GM21526 (cell line): ENCODE measurements around the gene RNF4.
"Not testable (repeated sequence)": the region's sequence is repeated elsewhere in the genome, so short reads cannot be mapped to it uniquely, and the experiment has no call there.

Source experiments
- ATAC-seq: cut with Tn5 transposase; IDR thresholded peaks from one replicate; pipeline ENCODE4 v1.9.1; 2021; ENCODE audit warnings: moderate library complexity; ENCODE audit not compliant: unreplicated experiment, low FRiP score

The RNF4 gene

GRCh38 chr4:2485956-2486355, 17.1 kb downstream of the RNF4 start:
- ATAC-seq, result no peak

- no peak for ATAC-seq
These were observed 18.1 kb downstream of the RNF4 start for GRCh38 chr4:2486981-2487380.

GRCh38 chr4:2487632-2488031, 18.7 kb downstream of the RNF4 start:
- no peak for ATAC-seq

GRCh38 chr4:2489081-2489805, 20.3 kb downstream of the RNF4 start:
- ATAC-seq, result no peak

GRCh38 chr4:2489841-2490552, 21.1 kb downstream of the RNF4 start:
- no peak for ATAC-seq

GRCh38 chr4:2492970-2493369, 24.1 kb downstream of the RNF4 start:
- no peak for ATAC-seq

- ATAC-seq, result no peak
These were observed 26.1 kb downstream of the RNF4 start for GRCh38 chr4:2494992-2495391.

GRCh38 chr4:2497324-2497723, 28.4 kb downstream of the RNF4 start:
- no peak for ATAC-seq

- ATAC-seq, result peak; percentile 92
These were observed 29.0 kb downstream of the RNF4 start for GRCh38 chr4:2497931-2498330.

- ATAC-seq, result no peak
These were observed 31.6 kb downstream of the RNF4 start for GRCh38 chr4:2500547-2500946.

- no peak for ATAC-seq
These were observed 32.2 kb downstream of the RNF4 start for GRCh38 chr4:2501034-2501594.

- ATAC-seq, result no peak
These were observed 34.9 kb downstream of the RNF4 start for GRCh38 chr4:2503809-2504208.

- ATAC-seq, result no peak
These were observed 38.4 kb downstream of the RNF4 start for GRCh38 chr4:2507259-2507658.

- no peak for ATAC-seq
These were observed 38.9 kb downstream of the RNF4 start for GRCh38 chr4:2507855-2508254.

- no peak for ATAC-seq
These were observed 41.7 kb downstream of the RNF4 start for GRCh38 chr4:2510351-2511259.

- ATAC-seq, result no peak
These were observed 42.8 kb downstream of the RNF4 start for GRCh38 chr4:2511645-2512131.

- ATAC-seq, result no peak
These were observed 43.7 kb downstream of the RNF4 start for GRCh38 chr4:2512396-2513135.

- ATAC-seq, result not testable (repeated sequence)
These were observed 45.3 kb downstream of the RNF4 start for GRCh38 chr4:2514193-2514592.

- not testable (repeated sequence) for ATAC-seq
These were observed 46.0 kb downstream of the RNF4 start for GRCh38 chr4:2514944-2515343.
